ENCODE results near the gene CCL4L2. TPM values are rescaled to one million over a fixed set of nuclear protein-coding genes. Genes with fewer than 3 reads are reported as not detected.
A peak's percentile ranks its signal among the peaks of the same experiment; 100 is the strongest.

Gene CCL4L2
- total RNA-seq, 1 experiment from 2014 or later: not detected

- H2AFZ ChIP-seq (ENCODE audit: low read length): peak overlapping the region; percentile 42; the same call in 1 of the 2 replicates
- no peaks in the 10 kb centered on the region for H4K20me1 ChIP-seq (ENCODE audit: low read length)
- ChIA-PET POLR2A (ENCODE audit: unreplicated experiment) (no interaction called here), CTCF (interaction anchor here (0.6 kb wide), 1 partner anchor 213 kb away, joined by 3 read pairs; no protein-coding TSS in a partner anchor)
- no peaks in the 10 kb centered on the region for H3K36me3 ChIP-seq (ENCODE audit: low read depth, low read length)
- H3K4me3 ChIP-seq (ENCODE audit: low read length): peak overlapping the region; percentile 50; the same call in 1 of the 2 replicates
- intact Hi-C loops (cut with micrococcal nuclease): no loop called here
- no peaks in the 10 kb centered on the region for H3K4me1 ChIP-seq (ENCODE audit: insufficient read depth, low read length)
- TF ChIP-seq EZH2 (IDR thresholded peaks at IDR 0.05; ENCODE audit: low read length, unreplicated experiment) (no peak), CTCF (conservative IDR thresholded peaks at IDR 0.05; ENCODE audit: low read depth, low read length) (no peak), EZH2phosphoT487 (IDR thresholded peaks at IDR 0.05; ENCODE audit: borderline replicate concordance, low read length) (no peak)
- H3K27me3 ChIP-seq (ENCODE audit: low read length): peaks cover 13% of the 10 kb centered on the region
- H3K79me2 ChIP-seq (ENCODE audit: low read length): no peaks in the 10 kb centered on the region
- ATAC-seq (no peak), DNase-seq (no peak)
- H3K27ac ChIP-seq (ENCODE audit: low read length): no peak overlapping the region
- H3K9me3 ChIP-seq (ENCODE audit: low read length): no peaks in the 10 kb centered on the region
- H3F3A ChIP-seq (ENCODE audit: low read length, unreplicated experiment): no peaks in the 10 kb centered on the region
- H3K4me2 ChIP-seq (ENCODE audit: low read length): peak overlapping the region; percentile 74
- no TSS peak for BruUV-seq (replicated peaks)
- no peak overlapping the region for H3K9ac ChIP-seq (ENCODE audit: low read length)
- H3K9me2 ChIP-seq (replicated peaks; ENCODE audit: low read length): no peaks in the 10 kb centered on the region
These were observed 28.5 kb upstream of the CCL4L2 start for GRCh38 chr17:36182176-36183000.

GRCh38 chr17:36183001-36183971, 27.6 kb upstream of the CCL4L2 start:
- Histone ChIP-seq H3K9me2 (replicated peaks; ENCODE audit: low read length) (no peaks in the 10 kb centered on the region), H3K27ac (ENCODE audit: low read length) (no peak overlapping the region), H3K27me3 (ENCODE audit: low read length) (peaks cover 13% of the 10 kb centered on the region), H3K79me2 (ENCODE audit: low read length) (no peaks in the 10 kb centered on the region), H2AFZ (ENCODE audit: low read length) (peak overlapping the region; percentile 42; the same call in 1 of the 2 replicates), H3K4me1 (ENCODE audit: insufficient read depth, low read length) (no peaks in the 10 kb centered on the region), H3K9ac (ENCODE audit: low read length) (no peak overlapping the region), H3K4me2 (ENCODE audit: low read length) (peak overlapping the region; percentile 74), H4K20me1 (ENCODE audit: low read length) (no peaks in the 10 kb centered on the region), H3K4me3 (ENCODE audit: low read length) (peak overlapping the region; percentile 50), H3K36me3 (ENCODE audit: low read depth, low read length) (no peaks in the 10 kb centered on the region), H3K9me3 (ENCODE audit: low read length) (no peaks in the 10 kb centered on the region), H3F3A (ENCODE audit: low read length, unreplicated experiment) (no peaks in the 10 kb centered on the region)
- POLR2A ChIA-PET (ENCODE audit: unreplicated experiment): no interaction called here
- CTCF ChIA-PET: interaction anchor here (0.6 kb wide), 1 partner anchor 214 kb away, joined by 3 read pairs; no protein-coding TSS in a partner anchor
- ATAC-seq: peak; percentile 67
- peak; percentile 25 for DNase-seq
- intact Hi-C loops (cut with micrococcal nuclease): no loop called here
- BruUV-seq (replicated peaks): no TSS peak
- TF ChIP-seq CTCF (conservative IDR thresholded peaks at IDR 0.05; ENCODE audit: low read depth, low read length) (no peak), EZH2phosphoT487 (IDR thresholded peaks at IDR 0.05; ENCODE audit: borderline replicate concordance, low read length) (no peak), EZH2 (IDR thresholded peaks at IDR 0.05; ENCODE audit: low read length, unreplicated experiment) (no peak)
